ENCODE results near the gene FAM83G.

FAM83G gene

DNA sequence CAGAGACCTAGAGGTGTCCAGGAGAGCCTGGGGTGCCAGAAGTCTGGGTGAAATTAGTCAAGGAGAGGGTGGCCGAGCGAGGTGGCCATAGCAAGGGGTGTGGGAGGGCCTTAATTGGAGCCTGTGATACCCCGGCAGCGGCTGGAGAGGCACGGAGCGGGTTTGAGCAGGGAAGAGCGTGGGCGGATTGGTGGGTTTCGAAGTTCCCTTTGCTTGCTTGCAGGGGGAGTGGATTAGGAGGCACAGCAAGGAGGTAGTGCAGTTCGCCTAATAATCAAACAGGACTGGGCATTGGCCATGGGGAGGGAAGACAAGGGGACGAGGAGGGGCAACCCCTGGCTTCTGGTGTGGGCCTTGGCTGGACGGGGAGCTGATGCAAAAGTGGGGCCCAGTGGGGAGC, 5.4 kb upstream of the FAM83G start:
- no peak for DNase-seq (ENCODE audit: low spot score)

DNA sequence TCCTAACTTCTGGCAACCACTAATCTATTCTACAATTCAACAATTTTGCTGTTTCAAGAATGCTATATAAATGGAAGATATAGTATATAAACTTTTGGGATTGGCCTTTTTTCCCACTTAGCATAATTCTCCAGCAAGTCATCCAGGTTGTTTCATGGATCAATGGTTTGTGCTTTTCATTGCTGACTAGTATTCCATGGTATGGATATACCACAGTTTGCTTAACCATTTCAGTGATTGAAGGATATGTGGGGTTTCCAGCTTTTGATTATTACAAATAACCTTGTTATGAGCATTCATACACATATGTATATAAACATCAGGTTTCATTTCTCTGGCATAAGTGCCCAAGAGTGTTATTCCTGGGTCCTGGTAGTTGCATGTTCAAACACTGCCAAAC, 2.1 kb upstream of the FAM83G start:
- no peak for DNase-seq (ENCODE audit: low spot score)

DNA sequence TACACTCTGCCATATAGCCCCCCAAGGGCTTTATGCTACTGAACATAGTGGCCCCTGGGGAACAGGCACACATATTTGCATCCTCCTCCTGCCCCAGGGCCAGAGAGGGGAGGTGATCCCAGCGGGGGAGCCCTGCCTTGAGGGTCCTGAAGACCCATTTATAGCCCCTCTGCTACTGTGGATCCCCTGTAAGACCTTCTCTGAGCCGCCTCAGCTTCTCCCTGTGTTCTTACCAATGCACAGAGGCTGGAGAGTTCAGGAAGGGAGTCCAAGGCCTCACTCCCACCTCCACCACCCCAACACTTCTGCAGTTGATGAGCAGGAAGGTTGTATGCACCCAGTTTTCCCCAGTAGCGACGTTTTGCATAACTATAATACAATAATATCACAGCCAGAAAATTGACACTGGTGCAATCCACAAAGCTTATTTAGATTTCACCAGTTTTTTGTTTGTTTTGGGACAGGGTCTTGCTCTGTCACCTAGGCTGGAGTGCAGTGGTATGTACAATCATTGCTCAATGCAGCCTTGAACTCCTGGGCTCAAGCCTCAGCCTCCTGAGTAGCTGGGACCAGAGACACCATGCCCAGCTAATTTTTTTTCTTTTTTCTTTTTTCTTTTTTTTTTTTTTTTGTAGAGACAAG, 1.3 kb upstream of the FAM83G start:
- no peak for DNase-seq (ENCODE audit: low spot score)

DNA sequence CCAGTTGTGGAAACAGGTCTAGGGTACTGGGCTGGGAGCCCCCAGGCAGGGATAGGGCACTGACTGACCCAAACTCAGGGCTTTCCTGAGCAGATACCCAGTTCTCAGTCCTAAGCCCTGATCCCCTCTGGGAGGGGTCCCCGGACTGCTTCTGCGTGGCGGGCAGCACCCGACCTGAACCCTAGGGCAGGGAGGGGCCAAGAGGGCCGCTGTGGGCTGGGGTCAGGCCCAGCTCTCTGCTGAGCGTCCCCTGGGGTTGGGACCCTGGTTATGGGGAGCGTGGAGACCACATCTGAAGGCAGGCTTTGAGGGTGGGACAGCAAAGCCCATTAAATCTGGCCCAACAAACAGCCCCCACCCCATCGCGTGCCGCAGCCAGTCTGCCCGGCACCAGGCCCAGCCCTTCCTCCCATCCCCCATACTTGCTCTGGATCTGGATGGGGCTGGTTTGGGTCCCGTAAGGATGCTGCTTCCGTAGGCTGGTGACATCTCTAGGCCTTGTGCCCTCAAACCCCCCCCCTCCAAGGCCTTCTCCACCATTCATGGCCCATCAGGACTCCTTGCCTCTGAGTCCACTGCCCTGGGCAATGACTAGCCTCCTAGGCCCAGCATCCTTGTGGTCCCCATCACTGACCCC, 691 bp upstream of the FAM83G start:
- DNase-seq (ENCODE audit: low spot score): no peak

DNA sequence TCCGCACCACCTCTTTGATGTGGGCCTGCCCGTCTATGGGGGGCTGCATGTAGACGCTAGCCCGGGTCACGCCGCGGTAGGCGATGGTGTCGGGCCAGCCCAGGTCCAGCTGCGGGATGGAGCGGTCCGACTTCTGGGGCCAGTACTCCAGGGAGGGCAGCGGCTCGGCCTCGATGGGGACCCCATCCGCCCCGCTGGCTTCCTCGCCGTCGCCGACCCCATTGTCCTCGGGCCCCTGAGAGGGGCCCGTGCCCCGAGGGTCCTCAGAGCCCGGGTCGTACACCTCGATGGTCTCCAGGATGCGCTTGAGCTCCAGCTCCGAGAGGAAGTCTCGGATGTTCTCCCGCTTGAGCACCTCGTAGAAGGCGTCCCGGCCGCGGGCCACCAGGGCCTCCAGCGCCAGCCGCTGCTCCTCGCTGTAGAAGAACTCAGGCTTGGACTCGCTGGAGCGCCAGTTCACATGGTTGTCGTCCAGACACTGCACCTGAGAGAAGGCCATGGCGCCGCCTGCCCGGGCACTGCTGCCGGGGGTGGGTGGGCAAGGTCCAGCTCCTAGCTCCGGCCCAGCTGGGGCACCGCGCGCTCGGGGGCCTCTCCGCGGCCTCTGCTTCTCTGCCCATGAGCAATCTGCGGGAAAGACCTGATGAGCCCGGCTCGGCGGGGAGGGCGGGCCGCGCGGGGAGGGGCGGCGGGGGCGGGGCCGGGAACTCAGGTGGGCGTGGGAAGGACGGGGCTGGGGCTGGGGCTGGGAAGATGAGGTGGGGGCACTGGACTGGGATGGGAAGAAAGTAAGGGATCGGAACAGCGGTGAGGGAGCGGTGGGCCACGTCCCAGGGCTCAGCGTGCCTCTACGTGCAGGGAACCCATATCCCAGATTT, 782 bp downstream of the FAM83G start:
- peak; percentile 48 for DNase-seq (ENCODE audit: low spot score)

DNA sequence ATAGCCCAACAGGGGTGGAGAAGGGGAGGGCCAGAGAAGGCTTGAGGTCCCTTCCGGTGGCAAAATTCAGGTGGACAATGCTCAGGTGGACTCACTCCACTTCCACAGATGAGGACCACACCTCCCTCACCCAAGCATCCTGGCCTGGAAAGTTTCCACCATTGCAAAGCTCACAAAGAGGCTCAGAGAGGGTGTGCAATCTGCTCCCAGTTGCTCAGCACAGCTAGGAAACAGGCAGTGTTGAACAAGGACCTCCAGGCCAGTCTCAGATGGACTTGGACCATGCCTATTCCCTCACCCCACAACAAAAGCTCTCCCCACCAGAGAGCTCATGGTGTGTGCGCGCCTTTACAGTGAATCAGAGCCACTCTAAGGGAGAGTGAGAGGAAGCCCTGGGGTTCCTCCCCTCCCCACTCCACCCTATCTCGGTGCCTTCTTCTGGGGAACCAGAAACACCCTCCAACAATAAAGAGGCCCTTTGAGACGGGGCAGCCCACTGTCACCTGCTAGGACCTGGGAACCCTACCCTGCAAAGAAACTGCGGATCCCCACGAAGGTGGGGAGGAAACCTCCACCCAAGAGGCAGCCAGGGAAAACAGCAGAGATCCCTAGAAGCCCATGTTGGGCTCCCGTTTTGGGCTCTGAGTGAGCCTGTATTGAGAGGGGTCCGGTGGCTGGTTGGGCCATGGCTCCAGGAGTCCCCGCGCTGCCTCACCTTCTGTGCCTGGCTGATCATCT, 1.6 kb downstream of the FAM83G start:
- no peak for DNase-seq (ENCODE audit: low spot score)

DNA sequence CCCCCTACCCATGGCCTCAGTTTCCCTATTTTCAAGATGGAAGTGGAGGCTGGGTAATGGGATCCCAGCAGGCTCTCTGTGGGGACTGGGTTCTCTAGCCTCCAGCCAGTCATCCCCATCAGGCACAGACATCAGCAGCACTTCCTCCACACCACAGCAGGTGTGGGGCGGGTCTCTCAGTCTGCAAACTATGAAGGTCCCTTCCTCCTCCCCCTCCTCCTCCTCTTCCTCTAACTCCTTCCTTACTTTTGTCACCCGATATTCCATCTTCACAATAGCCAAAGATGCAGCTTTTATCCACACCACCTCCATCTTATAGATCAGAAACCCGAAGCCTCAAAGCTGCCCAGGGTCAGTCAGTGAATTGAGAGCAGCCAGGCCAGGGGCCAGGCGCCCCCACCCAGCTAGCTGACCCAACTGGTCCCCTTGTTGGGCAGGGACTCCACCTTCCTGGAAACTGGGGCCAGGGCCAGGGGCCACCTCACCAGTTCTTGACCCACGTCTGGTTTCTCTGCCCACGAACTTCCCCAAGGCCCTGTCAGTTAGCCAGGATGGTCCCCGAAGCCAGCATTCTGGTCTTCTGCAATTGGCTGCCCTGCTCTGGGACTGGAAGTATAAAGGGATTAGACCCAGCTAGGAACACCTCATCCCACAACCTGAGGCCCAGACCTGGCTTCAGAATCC, 2.5 kb downstream of the FAM83G start:
- no peak for DNase-seq (ENCODE audit: low spot score)

DNA sequence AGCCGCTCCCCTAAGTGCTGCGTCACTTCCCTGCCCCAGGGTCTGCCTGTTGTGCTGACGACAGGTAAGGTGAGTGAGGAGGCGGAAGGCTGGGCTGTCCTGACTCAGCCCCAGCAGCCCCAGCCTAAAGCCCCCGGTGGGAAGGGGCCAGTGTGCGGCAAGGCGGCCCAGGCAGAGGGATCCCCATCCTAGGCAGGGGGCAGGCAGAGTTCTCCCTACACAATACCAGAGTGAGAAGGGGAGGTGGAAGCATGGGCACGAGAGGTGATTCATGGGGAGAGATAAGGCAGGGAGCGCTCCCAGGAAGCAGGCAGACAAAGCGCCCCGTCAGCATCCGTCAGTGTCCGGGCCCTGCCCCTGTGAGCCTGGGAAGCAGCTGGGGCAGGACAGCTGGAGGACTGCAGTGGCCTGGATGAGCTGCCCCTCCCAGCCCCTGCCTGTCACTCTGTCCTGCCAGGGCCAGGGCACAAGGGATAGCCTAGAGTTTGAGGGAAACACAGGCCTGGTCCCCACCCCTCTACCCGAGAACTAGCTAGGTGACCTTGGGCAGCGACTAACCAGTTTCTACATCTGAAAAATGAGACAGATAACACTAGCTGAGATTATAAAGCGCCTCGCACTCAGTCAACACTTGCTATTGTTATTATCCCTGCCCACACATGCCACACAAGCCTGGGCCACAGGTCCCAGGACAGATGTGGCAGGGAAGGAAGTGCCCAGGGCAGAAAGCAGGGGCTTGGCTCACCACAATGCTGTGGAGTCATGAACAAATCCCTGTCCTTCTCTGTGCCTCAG, 3.8 kb downstream of the FAM83G start:
- DNase-seq (ENCODE audit: low spot score): no peak

DNA sequence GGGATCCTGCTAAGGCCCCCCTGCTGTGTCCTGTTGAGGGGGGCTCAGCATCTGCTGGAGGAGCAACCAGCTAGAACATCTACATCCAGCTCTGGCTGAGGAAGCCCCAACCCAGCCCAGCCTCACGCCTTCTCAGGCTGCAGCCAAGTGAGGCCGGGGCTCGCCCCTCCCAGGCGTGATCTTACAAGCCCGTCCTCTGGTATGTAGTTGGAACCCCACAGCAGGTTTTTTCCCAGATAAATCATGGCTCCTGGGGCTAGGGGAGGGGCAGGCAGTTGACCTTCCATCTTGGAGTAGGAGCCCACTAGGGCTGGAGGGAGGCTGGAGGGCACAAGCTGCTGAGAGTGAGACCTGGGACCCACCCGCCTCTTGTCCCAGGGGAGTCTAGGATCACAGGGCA, 4.7 kb downstream of the FAM83G start:
- DNase-seq (ENCODE audit: low spot score): no peak

DNA sequence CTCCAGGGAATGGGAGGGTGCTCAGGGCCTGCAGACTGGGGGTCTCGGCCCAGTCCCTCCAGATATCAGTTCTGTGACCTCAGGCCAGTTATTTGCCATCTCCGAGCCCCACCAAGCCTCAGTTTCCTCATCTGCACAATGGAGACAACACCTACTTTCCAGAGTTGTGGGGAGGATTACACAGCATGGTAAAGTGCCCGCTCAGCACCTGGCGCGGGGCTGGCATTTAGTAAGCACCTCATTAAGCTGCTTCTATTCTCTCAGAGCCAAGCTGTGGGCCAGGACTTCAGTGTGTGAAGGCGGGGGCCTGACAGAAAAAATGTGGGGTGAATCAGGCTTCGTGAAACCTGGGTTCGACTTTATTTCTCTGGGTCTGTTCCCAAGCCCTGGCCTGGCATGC, 5.2 kb downstream of the FAM83G start:
- no peak for DNase-seq (ENCODE audit: low spot score)

DNA sequence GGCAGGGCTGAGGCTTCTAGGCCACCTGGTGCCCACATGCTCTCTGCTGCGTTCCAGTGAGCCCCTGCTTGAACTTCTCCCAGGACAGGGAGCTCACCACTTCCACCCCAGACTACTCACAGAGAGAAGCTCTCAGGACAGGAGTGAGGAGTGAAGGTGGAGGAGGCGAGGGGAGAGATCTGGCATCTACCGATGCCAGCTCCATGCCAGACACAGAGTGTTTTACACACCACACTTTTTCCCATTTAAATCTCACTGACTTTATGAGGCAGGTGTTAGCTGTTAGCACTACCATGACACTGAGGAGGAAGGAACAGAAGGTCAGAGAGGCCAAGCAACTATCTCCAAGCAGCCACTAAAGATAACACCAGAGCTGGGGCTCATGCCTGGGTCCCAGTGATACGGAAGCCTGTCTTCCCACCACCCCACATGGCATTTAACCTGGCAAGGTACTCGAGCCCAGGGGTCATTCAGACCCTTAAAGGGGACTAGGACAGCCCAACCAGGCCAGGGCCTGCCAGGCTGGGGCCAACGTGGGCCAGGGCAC, 6.8 kb downstream of the FAM83G start:
- DNase-seq (ENCODE audit: low spot score): no peak

DNA sequence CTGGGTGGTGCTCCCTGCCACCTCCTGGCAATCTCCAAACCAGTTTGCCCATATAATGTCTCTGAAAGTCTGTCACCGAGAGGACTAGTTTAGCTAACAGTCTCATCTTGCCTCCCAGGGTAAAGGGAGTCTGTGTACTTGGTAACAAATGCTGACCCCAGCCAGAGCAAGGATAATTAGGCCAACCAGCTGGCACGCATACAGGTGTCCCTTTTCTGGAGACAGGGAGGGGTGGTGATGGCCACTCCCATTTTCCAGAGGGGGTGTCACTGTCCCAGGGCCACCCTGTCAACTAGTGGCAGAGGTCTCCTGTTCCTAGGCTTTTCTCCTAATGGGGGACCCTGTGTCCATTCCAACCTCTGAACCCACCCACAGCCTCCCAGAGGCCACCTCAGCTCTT, 8.1 kb downstream of the FAM83G start:
- no peak for DNase-seq (ENCODE audit: low spot score)

DNA sequence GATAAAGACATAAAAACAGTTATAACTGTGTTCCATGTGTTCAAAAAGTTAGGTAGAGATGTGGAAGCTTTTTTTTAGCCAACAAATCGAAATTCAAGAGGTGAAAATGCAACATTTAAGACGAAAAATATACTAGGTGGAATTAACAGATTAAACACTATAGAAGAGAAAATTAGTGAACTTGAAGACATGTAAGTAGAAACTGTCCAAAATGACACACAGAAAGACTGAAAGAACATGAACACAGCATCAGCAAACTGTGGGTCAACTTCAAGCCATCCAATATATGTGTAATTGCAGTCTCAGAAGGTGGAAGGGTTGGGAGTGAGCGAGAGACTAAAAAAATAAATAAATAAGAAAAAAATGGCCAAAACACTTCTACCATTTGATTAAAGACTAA, 9.3 kb downstream of the FAM83G start:
- DNase-seq (ENCODE audit: low spot score): no peak

DNA sequence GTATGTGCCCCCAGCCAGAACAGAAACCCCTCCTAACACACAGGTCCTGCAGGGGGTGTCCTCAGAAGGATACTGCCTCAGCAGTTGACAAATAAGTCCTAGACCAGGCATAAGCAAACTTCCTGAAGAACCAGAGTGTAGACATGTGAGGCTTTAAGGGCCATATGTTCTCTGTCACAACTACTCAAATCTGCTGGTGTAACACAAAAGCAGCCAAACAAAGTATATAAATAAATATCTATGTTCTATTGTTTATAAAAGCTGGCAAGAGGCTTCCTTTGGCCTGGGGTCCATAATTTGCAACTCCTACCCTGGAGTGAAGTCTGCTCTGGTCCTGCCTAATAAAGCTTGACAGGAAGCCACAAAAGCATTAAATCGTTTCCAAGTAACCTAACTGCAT, 9.9 kb downstream of the FAM83G start:
- DNase-seq (ENCODE audit: low spot score): no peak

DNA sequence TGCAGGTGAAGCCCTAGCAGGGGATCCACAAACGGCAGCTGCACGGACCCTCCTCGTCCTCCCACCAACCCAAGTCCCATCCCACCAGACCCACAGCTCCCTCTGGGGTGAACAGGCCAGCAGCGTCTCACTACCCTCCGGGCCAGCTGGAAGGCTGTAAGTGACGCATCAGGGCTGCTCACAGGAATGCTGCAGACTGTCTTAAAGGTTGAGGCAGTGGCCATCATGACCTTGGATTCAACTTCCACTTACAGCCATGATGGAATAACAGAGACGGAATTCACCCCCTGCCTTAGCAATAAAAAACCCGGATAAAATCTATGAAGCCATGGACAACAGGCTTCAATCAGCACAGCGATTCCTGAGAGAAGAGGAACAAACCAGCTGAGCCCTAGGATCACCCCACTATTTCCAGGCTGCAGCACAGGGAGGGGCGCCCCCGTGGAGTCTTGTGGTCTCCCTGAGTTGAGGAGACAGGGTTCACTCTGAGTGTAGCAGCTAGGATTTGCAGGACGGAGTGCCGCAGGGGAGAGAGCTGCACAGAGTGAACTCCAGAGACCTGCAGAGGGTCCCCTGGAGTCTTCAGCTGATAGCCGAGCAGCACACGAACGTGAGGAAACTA, 10.5 kb downstream of the FAM83G start:
- DNase-seq (ENCODE audit: low spot score): no peak

DNA sequence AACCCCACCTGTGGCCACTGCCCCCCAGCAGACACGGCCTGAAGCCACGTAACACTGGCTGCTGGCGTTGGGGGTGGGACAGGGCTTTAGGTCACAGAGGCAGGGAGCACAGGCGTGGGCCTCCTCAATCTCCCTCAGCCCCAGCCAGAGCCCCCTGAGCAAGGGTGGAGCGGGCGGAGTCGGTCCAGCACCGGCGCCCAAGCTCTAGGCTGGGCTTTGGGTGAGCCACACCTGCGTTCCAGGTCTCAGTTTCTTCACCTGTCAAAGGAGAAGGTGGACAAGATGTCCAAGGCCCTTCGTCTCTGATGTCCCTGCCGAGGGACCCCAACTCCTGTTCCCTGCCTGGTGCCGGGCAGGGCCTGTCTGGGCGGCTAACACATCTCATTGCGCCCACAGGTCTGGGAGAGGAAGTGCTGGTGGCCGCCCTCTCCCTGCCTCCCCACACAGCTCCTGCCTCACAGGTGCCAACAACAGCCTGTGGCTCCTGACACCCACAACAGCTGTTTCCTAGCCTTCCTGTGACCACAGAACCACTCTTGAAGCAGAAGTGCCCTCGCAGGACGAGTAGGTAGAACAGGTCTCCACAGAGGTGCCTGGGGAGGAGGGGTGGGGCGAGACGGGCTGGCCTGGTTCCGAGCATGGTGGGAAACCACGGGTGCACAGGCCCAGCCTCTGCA, 12.0 kb downstream of the FAM83G start:
- peak; percentile 71 for DNase-seq (ENCODE audit: low spot score)

DNA sequence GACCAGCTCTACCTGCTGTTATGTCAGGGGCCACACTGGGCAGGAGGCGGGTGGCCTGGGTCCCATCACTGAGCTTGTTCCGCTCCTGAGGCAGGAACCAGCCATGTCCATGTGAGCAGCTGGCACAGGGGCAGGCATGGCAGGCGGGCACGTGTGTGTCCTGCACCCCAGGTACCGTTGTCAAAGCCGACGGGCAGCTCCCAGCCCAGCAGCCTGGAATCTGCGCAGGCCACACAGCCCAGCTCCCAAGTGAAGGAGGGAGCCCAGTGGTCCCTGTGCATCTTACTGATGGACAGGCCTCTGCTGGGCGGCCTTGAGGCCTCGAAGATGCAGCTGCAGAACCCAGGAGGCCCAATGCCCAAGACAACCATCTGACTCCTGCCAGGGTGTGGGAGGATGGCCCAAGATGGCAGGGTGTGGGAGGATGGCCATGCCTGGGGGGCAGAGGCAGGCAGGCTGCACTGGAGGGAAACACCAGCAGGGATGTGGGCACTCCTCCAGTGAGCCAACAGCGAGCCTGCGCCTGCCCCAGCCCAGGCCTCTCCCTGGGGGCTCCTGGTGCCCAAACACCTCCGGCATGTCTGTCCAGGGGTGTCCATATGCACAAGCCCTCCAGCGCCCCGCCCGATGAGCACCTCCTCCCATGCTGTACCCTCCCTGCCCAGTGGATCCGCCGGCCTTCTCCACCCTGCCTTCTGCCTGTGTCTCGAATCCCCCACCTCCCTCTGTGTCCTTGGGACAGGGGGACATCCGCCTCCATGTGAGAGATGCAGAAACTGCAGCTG, 12.8 kb downstream of the FAM83G start:
- DNase-seq (ENCODE audit: low spot score): no peak

DNA sequence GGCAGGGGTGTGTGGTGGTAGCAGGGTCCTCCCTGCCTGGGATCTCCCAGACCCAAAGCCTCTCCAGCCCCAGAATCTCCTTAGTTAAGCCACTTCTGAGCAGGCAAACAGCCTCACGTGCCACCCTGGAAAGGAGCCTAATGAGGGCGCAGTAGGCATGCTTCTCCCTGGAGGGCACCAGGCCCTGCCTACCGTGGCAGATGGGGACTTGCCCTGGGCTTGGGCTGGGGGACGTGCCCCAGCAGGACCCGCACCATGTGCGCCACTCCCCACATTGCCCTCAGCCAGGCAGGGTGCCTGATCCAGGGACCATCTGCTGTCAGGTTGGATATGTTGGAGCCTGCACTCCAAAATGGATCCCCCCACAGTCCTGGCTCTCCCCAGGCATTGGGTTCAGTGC, 14.2 kb downstream of the FAM83G start:
- no peak for DNase-seq (ENCODE audit: low spot score)
